Stimulated activated memory B cell treated with anti-CD40 and anti-IgM and Interleukin-4, amounts not matched to agents 10 μg/mL and 1 μg/mL and 100 μg/mL, for 72 hours (primary cell): Measurements from ENCODE around the gene NUF2.

Experiments used
- ATAC-seq: fragments of 150-1000 bp; cut with Tn5 transposase; 2 replicates; pipeline ENCODE4 v1.10.0; 2021
- H3K27ac Mint-ChIP-seq: one replicate; pipeline ENCODE4 v1.8.0; 2022; ENCODE audit warnings: mild to moderate bottlenecking, mixed read lengths
- H3K27me3 Mint-ChIP-seq: one replicate; pipeline ENCODE4 v1.8.0; 2022; ENCODE audit warnings: mixed read lengths
- H3K36me3 Mint-ChIP-seq: one replicate; pipeline ENCODE4 v1.8.0; 2022; ENCODE audit warnings: mixed read lengths
- H3K4me1 Mint-ChIP-seq: one replicate; pipeline ENCODE4 v1.8.0; 2022; ENCODE audit warnings: mixed read lengths
- H3K4me3 Mint-ChIP-seq: one replicate; pipeline ENCODE4 v1.8.0; 2022; ENCODE audit warnings: mild to moderate bottlenecking, moderate library complexity, mixed read lengths
- H3K9me3 Mint-ChIP-seq: one replicate; pipeline ENCODE4 v1.8.0; 2022; ENCODE audit warnings: mixed read lengths

The NUF2 gene

DNA sequence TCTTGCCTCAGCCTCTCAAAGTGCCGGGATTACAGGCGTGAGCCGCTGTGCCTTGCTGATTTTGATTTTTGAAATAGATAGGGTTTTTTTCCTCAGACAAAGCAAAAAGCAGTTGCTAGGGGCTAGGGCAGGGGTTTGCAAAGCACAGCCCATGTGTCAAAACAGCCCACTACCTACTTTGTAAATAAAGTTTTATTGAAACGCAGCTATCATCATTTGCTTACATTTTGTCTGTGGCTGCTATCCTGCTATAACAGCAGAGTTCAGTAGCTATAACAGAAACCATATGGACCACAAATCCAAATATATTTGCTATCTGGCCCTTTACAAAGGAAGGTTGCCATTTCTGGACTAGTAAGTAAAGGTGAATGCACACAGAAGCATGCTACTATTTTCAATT lies 44.8 kb downstream of the NUF2 start:
- H3K9me3 Mint-ChIP-seq = no peaks in the 10 kb centered on the region
- H3K36me3 Mint-ChIP-seq = no peaks in the 10 kb centered on the region
- no peak overlapping the region for H3K4me3 Mint-ChIP-seq
- H3K27ac Mint-ChIP-seq = no peak overlapping the region
- peaks cover 4% of the 10 kb centered on the region for H3K4me1 Mint-ChIP-seq
- H3K27me3 Mint-ChIP-seq = no peaks in the 10 kb centered on the region
- ATAC-seq = no peak

GRCh38 chr1:163367721-163368120 lies 46.0 kb downstream of the NUF2 start:
- Mint-ChIP-seq H3K4me1 (no peaks in the 10 kb centered on the region), H3K9me3 (no peaks in the 10 kb centered on the region), H3K4me3 (no peak overlapping the region)

GRCh38 chr1:163372576-163372975 lies 50.8 kb downstream of the NUF2 start:
- H3K36me3 Mint-ChIP-seq = no peaks in the 10 kb centered on the region
- H3K27me3 Mint-ChIP-seq = peaks cover 16% of the 10 kb centered on the region
- peaks cover 2% of the 10 kb centered on the region for H3K9me3 Mint-ChIP-seq
- no peaks in the 10 kb centered on the region for H3K4me1 Mint-ChIP-seq
- H3K27ac Mint-ChIP-seq = no peak overlapping the region
- no peak overlapping the region for H3K4me3 Mint-ChIP-seq
- ATAC-seq = no peak

More at GRCh38 chr1:163367721-163368120, 46.0 kb downstream of the NUF2 start:
- Mint-ChIP-seq H3K27me3 (no peaks in the 10 kb centered on the region), H3K27ac (no peak overlapping the region), H3K36me3 (no peaks in the 10 kb centered on the region)
- no peak for ATAC-seq

DNA sequence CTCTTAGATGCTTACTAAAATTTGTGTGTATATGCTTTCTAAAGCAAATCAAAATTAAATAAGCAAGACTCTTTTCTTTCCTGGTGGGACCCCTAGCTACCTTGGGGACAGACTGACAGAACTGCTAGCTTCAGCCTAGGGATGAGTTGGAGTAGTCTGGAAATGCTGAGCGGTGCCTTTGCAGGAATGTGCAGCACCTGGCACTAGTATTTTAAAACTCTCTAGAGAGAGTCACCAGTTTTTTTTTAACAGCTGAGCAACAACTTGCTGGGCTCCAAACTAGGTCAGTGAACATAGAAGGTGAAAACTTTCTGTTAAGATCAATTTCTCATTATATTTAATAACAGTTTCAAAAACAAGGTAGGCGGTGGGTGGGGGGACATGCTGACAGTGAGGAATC lies 56.8 kb downstream of the NUF2 start:
- no peaks in the 10 kb centered on the region for H3K36me3 Mint-ChIP-seq
- no peak overlapping the region for H3K27ac Mint-ChIP-seq
- no peak for ATAC-seq
- H3K4me1 Mint-ChIP-seq = no peaks in the 10 kb centered on the region
- H3K4me3 Mint-ChIP-seq = no peak overlapping the region
- peaks cover 16% of the 10 kb centered on the region for H3K27me3 Mint-ChIP-seq
- peaks cover 2% of the 10 kb centered on the region for H3K9me3 Mint-ChIP-seq

DNA sequence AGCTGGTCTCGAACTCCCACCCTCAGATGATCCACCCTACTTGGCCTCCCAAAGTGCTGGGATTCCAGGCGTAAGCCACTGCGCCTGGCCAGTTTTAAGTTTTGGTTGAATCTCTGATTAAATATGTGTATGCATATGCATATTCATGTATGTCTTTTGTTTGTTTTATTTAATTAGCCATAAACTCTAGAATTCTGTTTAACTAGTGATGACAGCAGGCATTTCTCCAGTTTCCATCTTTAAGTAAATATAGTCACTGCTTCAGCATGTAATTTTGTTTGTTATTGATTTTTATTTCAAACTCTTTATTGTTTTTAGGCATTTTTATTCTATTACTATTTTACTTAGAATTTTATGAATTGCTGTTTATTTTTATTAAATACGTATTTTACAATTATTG lies 58.0 kb downstream of the NUF2 start:
- H3K36me3 Mint-ChIP-seq = no peaks in the 10 kb centered on the region
- peaks cover 7% of the 10 kb centered on the region for H3K27me3 Mint-ChIP-seq
- ATAC-seq = no peak
- H3K27ac Mint-ChIP-seq = no peak overlapping the region
- H3K4me1 Mint-ChIP-seq = no peaks in the 10 kb centered on the region
- H3K4me3 Mint-ChIP-seq = no peak overlapping the region
- peaks cover 2% of the 10 kb centered on the region for H3K9me3 Mint-ChIP-seq

DNA sequence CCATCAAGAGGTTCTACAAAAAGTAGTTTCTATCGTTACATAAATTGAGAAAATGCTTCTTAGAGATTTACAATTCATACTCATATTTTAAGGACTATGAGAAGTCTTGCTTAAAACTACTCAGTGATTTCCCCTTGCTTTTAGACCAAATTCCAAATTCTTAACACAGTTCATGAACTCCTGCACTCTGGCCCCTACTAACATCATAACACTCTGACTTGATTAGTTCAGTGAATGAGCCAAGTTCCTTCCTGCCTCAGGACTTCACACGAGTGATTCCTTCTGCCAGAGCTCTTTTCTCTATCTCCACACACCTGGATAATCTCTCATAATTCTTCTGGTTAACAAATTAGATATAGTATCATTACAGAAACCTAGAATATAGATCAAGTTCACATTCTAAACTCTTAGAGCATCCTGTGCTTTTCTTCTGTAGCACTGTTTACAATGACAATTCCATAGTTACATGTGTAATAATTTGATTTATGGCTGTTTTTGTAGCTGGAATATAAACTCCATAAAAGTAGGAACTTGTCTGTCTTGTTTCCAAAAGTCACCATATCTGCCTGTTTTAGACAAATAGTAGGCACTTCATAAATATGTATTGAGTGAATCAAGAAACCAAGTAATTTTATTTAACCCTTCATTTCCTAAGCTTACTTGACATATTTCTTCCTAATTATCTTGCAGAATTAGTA lies 59.9 kb downstream of the NUF2 start:
- Mint-ChIP-seq H3K36me3 (no peaks in the 10 kb centered on the region), H3K9me3 (peaks cover 2% of the 10 kb centered on the region), H3K4me3 (no peak overlapping the region), H3K27me3 (peaks cover 7% of the 10 kb centered on the region), H3K4me1 (no peaks in the 10 kb centered on the region), H3K27ac (no peak overlapping the region)
- no peak for ATAC-seq

GRCh38 chr1:163382395-163382794 lies 60.6 kb downstream of the NUF2 start:
- no peak for ATAC-seq
- H3K9me3 Mint-ChIP-seq = no peaks in the 10 kb centered on the region
- H3K36me3 Mint-ChIP-seq = no peaks in the 10 kb centered on the region
- H3K27me3 Mint-ChIP-seq = peaks cover 7% of the 10 kb centered on the region
- no peak overlapping the region for H3K4me3 Mint-ChIP-seq
- H3K27ac Mint-ChIP-seq = no peak overlapping the region
- H3K4me1 Mint-ChIP-seq = no peaks in the 10 kb centered on the region

GRCh38 chr1:163387146-163387545 lies 65.4 kb downstream of the NUF2 start:
- Mint-ChIP-seq H3K27ac (no peak overlapping the region), H3K9me3 (no peaks in the 10 kb centered on the region), H3K36me3 (no peaks in the 10 kb centered on the region), H3K4me3 (no peak overlapping the region), H3K4me1 (no peaks in the 10 kb centered on the region), H3K27me3 (peaks cover 32% of the 10 kb centered on the region)
- ATAC-seq = no peak

- Mint-ChIP-seq H3K27ac (no peak overlapping the region), H3K27me3 (peaks cover 37% of the 10 kb centered on the region), H3K36me3 (no peaks in the 10 kb centered on the region), H3K9me3 (no peaks in the 10 kb centered on the region), H3K4me1 (no peaks in the 10 kb centered on the region), H3K4me3 (no peak overlapping the region)
- ATAC-seq = no peak
Measured at GRCh38 chr1:163388970-163389369, 67.2 kb downstream of the NUF2 start.

- ATAC-seq = no peak
- Mint-ChIP-seq H3K27me3 (peaks cover 19% of the 10 kb centered on the region), H3K27ac (no peak overlapping the region), H3K36me3 (no peaks in the 10 kb centered on the region), H3K4me3 (no peak overlapping the region), H3K4me1 (no peaks in the 10 kb centered on the region), H3K9me3 (no peaks in the 10 kb centered on the region)
Measured at GRCh38 chr1:163395790-163396189, 74.0 kb downstream of the NUF2 start.

DNA sequence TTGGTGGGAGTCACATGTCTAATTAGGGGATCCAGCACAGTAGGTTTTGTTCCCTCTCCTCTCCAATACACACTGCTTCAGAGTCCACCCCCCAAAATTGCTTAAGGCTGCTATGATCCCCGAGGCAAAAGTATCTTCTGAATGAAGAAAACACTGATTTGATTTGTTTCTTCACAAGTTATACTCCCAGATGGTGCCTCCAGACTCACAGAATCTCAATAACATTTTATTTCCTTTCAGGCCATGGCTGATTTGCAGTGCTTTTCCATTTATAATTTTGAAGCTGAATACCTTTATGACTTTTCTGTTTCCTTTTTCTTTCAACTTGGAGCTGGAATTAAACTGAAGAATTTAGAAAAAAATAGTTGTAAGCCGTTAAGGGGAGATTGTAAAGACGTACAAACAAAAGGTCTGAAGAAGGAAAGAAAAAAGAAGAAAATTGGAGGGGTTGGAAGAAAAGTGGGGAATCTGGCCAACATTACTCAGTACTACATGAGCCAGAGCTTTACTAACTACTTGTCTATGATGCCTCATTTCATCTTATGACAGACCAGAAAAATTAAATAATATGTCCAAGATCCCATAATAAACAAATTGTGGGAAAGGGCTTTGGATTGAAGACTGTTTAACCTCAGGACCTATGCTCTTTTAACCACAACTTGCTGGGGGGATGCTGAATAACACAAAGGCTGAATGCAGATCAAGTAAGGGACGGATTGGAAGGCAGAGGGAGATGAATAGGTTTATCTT lies 75.9 kb downstream of the NUF2 start:
- ATAC-seq = no peak
- no peaks in the 10 kb centered on the region for H3K4me1 Mint-ChIP-seq
- H3K9me3 Mint-ChIP-seq = no peaks in the 10 kb centered on the region
- no peak overlapping the region for H3K4me3 Mint-ChIP-seq
- H3K36me3 Mint-ChIP-seq = no peaks in the 10 kb centered on the region
- peaks cover 19% of the 10 kb centered on the region for H3K27me3 Mint-ChIP-seq
- no peak overlapping the region for H3K27ac Mint-ChIP-seq

GRCh38 chr1:163399001-163399400 lies 77.2 kb downstream of the NUF2 start:
- H3K27me3 Mint-ChIP-seq = peaks cover 13% of the 10 kb centered on the region
- no peak overlapping the region for H3K4me3 Mint-ChIP-seq
- no peak for ATAC-seq
- no peaks in the 10 kb centered on the region for H3K9me3 Mint-ChIP-seq
- H3K27ac Mint-ChIP-seq = no peak overlapping the region
- H3K4me1 Mint-ChIP-seq = no peaks in the 10 kb centered on the region
- no peaks in the 10 kb centered on the region for H3K36me3 Mint-ChIP-seq

- Mint-ChIP-seq H3K9me3 (no peaks in the 10 kb centered on the region), H3K27me3 (peaks cover 9% of the 10 kb centered on the region), H3K36me3 (no peaks in the 10 kb centered on the region), H3K27ac (no peak overlapping the region), H3K4me3 (no peak overlapping the region), H3K4me1 (no peaks in the 10 kb centered on the region)
- no peak for ATAC-seq
Measured at GRCh38 chr1:163399976-163400601, 78.3 kb downstream of the NUF2 start.

DNA sequence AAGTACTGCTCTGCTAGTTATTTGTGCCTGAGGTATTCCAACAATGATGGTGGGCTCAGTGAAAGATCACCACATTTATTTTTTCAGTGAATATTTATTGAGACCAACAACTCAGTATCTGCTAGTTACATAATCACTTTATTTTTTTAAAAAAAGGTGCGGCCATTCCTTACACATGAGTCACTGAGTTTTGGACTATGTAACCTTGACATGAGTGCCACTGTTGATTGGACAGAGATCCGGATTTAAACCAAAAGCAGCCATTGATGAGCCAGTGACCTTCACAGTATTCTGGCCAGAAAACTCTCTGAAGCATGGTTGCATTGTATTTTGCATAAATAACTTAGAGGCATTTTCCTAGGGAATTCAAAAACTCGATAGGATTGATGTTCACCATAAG lies 79.5 kb downstream of the NUF2 start:
- Mint-ChIP-seq H3K27ac (no peak overlapping the region), H3K9me3 (no peaks in the 10 kb centered on the region), H3K4me3 (no peak overlapping the region), H3K4me1 (no peaks in the 10 kb centered on the region), H3K27me3 (peaks cover 9% of the 10 kb centered on the region), H3K36me3 (no peaks in the 10 kb centered on the region)
- no peak for ATAC-seq
